Motor neuron (in vitro differentiated cells): Measurements from ENCODE around the gene MROH7. TPM values are rescaled to one million over a fixed set of nuclear protein-coding genes. Genes with fewer than 3 reads are reported as not detected.

Experiments used
- ATAC-seq, 8 experiments: fragments of 200-7000 bp; cut with Tn5 transposase; replicated peaks in 6 of 8; 2 replicates each; pipeline ENCODE4 v1.8.0; 2021; ENCODE audit warnings: mild to moderate bottlenecking in 8 of 8, moderate library complexity in 8 of 8
- H3K27ac ChIP-seq, 2 donors: fragments of 250-450 bp; sonication (Bioruptor Pico); 2 replicates each; pipeline ENCODE4 v1.9.0; 2021; ENCODE audit warnings: antibody characterized with exemption in 2 of 2, mild to moderate bottlenecking in 2 of 2, moderate library complexity in 1 of 2
- H3K4me1 ChIP-seq, 2 donors: fragments of 250-450 bp; sonication (Bioruptor Pico); replicated peaks in 1 of 2; 2 replicates each; pipeline ENCODE4 v1.6.1; 2021; ENCODE audit warnings: antibody characterized with exemption in 2 of 2, mild to moderate bottlenecking in 2 of 2, moderate library complexity in 1 of 2
- H3K4me3 ChIP-seq, 5 donors: fragments of 250-450 bp; sonication (Bioruptor Pico); 2 replicates each; pipeline ENCODE4 v1.9.0; 2021; ENCODE audit warnings: antibody characterized with exemption in 5 of 5, mild to moderate bottlenecking in 5 of 5, moderate library complexity in 4 of 5
- WGBS, 10 experiments: fragments of 450-650 bp; shearing (Covaris generic); methylation state at CpG; one replicate each; pipeline ENCODE4 v1.0.0; 2022; 5-methylcytosine and 5-hydroxymethylcytosine counted together
- in situ Hi-C, 9 experiments: fragments of 400-800 bp; cut with MboI; loops; one replicate each; pipeline ENCODE4 v1.15.0; 2021; ENCODE audit warnings: low sequenced_read_pairs in 9 of 9, low pct_unique_long_range_greater_than_20kb in 2 of 9; ENCODE audit not compliant: unreplicated experiment in 9 of 9
- total RNA-seq, 8 experiments: library from RNA; unstranded; fragments of 300-600 nt; gene quantifications; 2 replicates each; pipeline versions ENCODE4 v1.2.3 to v1.2.4, GENCODE V29; 2022

The MROH7 gene
- total RNA-seq, 8 experiments from 2014 or later, result 0.05 to 2.1 (median 0.46) TPM

DNA sequence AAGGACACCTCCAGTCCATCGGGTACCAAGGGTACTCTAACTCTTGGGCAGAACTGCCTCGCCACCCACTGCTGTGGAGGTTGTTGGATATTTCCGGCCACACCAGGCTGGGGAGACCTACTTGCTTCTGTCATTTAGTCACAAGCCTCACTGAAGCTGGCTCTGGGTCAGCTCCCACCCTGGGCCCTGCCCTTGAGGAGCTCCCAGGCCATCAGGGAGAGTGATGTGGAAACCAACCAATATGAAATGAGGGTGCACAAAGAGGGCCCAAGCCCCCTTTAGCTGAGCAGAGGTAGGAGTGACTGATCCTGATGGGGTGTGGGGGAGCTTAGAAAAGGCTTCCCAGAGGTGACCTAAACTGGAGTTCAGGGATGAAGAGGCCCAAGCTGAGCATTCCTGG lies 103.1 kb downstream of the MROH7 start:
- WGBS, 10 experiments, result 68 to 92% (median 71%) methylated on average over 1 to 2 of the region's 3 CpGs; no CpG with 5 or more reads in 7 of the 10 experiments
- H3K4me3 ChIP-seq, result no peak overlapping the region
- no peak for ATAC-seq
- no peak overlapping the region for H3K27ac ChIP-seq
- no peaks in the 10 kb centered on the region for H3K4me1 ChIP-seq
- in situ Hi-C loops, result no loop called here

DNA sequence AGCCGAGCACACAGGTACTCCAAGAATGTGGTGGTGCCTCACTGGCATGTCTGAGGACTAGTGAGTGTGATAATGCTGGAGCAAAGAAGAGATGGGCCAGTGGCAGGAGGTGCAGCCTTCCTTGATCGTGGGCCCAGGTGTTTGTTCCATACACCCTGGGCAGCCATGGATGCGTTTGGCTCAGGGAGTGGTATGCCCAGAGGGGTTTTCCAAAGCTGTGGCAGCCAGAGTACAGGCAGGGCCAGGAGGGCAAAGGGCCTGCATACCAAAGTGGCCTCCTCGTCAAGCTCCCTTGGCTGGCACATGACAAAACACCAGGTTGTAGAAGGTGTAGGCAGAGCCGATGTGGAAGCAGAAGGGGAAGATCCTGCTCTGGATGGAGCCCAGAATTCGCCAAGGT lies 103.7 kb downstream of the MROH7 start:
- no peak for ATAC-seq
- no peak overlapping the region for H3K27ac ChIP-seq
- H3K4me3 ChIP-seq, result no peak overlapping the region
- H3K4me1 ChIP-seq, result no peaks in the 10 kb centered on the region
- 87 to 100% (median 94%) methylated on average over 1 to 5 of the region's 6 CpGs; no CpG with 5 or more reads in 5 of the 10 experiments for WGBS, 10 experiments
- in situ Hi-C loops, result no loop called here

DNA sequence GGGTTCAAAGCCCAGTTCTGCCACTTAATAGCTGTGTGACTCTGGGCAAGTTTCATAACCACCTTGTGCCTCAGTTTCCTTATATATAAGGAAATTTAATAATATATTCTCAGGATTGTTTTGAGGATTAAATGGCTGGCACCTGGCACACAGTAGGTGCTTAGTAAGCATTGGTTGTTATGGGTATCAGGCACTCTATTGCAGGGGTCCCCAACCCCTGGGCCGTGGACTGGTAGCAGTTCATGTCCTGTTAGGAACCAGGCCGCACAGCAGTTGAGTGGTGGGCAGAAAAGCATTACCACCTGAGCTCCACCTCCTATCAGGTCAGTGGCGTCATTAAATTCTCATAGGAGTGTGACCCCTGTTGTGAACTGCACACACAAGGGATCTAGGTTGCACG lies 104.3 kb downstream of the MROH7 start:
- WGBS, 10 experiments, result 80 to 100% (median 95%) methylated on average over 1 to 4 of the region's 4 CpGs; no CpG with 5 or more reads in 2 of the 10 experiments
- in situ Hi-C loops, result no loop called here
- ATAC-seq, result no peak
- no peaks in the 10 kb centered on the region for H3K4me1 ChIP-seq
- no peak overlapping the region for H3K4me3 ChIP-seq
- H3K27ac ChIP-seq, result no peak overlapping the region

DNA sequence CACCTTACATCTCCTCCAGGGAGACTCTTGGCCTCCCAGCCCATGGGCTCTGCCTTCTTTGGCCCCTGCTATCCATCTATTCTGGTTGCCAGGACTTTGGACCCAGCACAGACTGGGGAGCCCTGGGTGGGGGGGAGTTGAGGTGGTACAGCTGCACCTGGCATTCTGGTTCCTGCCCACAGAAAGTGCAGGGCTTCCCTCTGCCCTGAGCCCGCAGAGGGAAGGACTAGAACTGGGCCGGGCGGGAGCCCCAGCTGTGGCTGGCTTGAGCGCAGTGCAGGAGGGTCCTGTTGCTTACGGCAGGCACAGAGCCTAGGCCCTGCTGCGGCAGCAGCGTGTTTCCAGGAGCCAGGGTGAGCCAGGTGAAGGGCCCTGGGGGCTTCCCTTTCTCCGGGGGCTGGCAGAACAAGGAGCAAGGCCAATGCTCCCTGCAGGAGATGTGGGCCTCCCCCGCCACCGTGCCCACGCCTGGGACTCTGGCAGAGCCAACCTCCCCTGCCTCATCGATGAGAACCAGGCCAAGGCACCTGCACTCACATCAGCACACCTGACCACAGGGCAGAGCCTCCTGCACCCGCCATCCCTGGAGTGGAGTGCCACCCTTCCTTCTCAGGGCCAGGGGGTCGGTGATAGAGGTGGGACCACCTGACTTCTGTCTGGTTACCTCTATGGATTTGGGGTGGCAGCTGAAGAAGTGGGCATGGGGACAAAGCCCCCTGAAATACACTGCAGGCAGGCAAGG lies 106.7 kb downstream of the MROH7 start:
- Histone ChIP-seq H3K4me1 (no peaks in the 10 kb centered on the region), H3K4me3 (no peak overlapping the region), H3K27ac (no peak overlapping the region)
- ATAC-seq, result no peak
- in situ Hi-C loops, result no loop called here
- 0 to 100% (median 68%) methylated on average over 1 to 2 of the region's 14 CpGs; no CpG with 5 or more reads in 6 of the 10 experiments for WGBS, 10 experiments

DNA sequence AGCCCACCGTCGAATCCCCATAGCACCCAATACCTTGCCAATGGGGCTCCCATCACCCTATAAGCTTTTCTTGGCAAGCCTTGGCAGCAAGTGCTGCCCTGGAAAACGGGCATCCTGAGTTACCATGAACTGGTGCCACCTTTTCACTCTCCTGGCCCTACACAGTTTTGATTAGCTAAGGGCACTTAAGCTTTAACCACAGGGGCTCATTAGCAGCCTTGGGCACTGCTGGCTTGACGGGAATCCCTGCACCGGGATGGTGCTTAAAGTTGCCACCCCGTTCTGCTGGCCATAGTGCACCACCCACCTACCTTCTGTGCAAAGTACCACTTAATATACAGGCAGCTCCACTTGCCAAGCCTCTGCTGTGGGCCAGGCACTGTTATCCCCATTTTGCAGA lies 109.0 kb downstream of the MROH7 start:
- no peaks in the 10 kb centered on the region for H3K4me1 ChIP-seq
- no peak overlapping the region for H3K4me3 ChIP-seq
- no peak overlapping the region for H3K27ac ChIP-seq
- in situ Hi-C loops, result no loop called here
- ATAC-seq, result no peak
- 0 to 100% (median 81%) methylated on average over 1 to 6 of the region's 6 CpGs; no CpG with 5 or more reads in 4 of the 10 experiments for WGBS, 10 experiments

DNA sequence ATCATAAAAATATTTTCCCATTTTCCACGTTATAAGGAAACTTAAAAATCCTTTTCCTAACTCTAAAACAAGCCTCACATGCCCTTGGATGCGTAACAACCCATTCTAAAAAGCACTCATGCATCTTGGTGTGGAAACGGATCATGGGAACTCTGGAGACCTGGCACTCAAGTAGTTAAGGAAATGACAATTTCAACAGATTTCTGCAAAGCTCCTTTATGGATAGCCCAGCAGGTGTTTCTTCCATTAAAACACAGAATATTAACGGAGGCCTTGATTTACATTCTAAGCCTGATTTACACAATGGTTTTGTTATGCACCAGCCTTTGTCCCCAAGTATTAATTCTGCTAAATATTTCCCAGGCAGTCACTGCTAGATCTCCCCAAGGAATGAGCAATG lies 109.8 kb downstream of the MROH7 start:
- Histone ChIP-seq H3K4me3 (no peak overlapping the region), H3K27ac (no peak overlapping the region), H3K4me1 (no peaks in the 10 kb centered on the region)
- in situ Hi-C loops, result no loop called here
- ATAC-seq, result no peak
- WGBS, 10 experiments, result 0 to 71% (median 40%) methylated on average over 1 to 4 of the region's 4 CpGs

DNA sequence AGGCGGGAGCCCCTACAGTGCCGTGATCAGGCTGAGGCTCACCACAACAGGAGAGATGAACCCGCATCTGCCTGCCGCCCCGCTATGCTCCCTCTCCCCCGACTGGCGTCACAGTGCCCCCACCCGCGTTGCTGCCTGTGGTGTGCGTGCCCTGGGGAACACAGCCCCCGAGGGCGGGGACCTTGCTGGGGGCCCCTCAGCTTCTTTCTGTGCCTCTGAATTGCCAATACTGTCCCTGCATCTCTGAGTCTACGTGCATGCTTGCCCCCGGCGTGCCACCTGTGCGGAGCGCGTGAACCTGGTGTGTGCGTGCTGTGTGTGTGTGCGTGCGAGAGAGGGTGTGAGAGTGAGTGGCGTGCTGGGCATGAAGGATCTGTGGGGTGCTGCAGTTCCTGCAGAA lies 112.5 kb downstream of the MROH7 start:
- Histone ChIP-seq H3K27ac (no peak overlapping the region), H3K4me3 (no peak overlapping the region), H3K4me1 (no peaks in the 10 kb centered on the region)
- 89 to 93% (median 90%) methylated on average over 2 to 6 of the region's 22 CpGs; no CpG with 5 or more reads in 7 of the 10 experiments for WGBS, 10 experiments
- in situ Hi-C loops, result no loop called here
- peak in 1 of 8 experiments; percentile 12 for ATAC-seq

DNA sequence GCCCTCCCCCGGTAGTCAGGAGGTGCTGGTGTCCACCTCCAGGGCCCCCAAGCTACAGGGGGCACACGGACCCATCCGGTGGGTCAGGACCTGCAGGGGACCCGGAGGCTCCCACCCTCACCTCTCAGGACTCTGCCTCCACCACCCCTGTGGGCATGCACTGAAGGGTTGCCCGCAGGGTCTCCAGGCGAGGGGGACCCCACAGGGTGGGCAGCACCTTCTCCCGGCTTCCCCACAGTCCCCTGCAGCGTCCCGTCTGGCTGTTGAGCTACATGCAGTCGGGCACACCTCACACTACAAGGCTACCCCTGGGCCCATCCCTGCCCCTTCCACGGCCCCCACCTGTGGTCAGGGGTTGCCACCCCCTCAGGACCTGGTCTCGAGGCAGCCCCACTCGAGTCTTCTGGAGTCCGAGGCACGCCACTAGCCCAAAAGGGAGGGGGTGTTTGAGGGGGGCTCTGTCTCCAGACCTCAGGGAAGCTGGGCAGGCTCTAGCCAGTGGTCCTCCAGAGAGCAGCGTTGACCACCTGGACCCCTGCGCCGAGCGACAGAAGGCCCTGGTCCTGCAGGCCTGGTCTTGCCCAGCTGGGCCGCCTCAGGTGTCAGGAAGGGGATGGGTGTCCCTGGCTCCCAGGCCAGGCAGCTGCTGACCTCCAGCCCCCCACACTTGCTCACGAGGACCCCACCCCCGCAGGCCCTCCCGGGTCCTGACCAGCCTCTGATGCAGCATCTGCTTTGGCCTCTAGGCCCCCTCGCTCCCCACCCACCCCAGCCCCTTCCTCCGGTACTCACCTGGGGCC lies 113.1 kb downstream of the MROH7 start:
- 92 to 100% (median 95%) methylated on average over 1 to 6 of the region's 25 CpGs; no CpG with 5 or more reads in 7 of the 10 experiments for WGBS, 10 experiments
- in situ Hi-C loops, result no loop called here
- no peak overlapping the region for H3K4me3 ChIP-seq
- ATAC-seq, result peak in 3 of 8 experiments; percentile 16 to 29 (median 24)
- H3K4me1 ChIP-seq, result no peaks in the 10 kb centered on the region
- H3K27ac ChIP-seq, result no peak overlapping the region

DNA sequence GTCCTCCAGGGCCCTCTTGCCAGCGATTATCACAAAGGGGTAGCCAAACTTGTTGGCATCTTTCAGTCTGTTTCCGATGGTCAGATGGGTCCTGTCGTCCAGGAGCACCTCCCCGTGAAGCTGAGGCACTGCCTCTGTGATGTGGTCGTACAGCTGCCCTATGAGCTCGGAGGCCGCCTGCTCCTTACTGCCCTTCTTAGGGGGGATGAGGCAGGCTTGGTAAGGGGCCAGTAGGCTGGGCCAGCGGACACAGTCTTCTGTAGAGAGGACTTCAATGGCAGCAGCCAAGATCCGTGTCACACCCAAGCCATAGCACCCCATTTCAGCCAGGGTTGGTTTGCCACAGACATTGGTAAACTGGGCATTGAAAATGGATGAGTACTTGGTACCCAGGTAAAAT lies 116.2 kb downstream of the MROH7 start:
- peaks cover 0 to under 1% of the 10 kb centered on the region in 2 donors for H3K4me1 ChIP-seq
- no peak overlapping the region for H3K4me3 ChIP-seq
- WGBS, 10 experiments, result 97 to 100% methylated on average over 3 to 8 of the region's 9 CpGs; no CpG with 5 or more reads in 8 of the 10 experiments
- in situ Hi-C loops, result no loop called here
- H3K27ac ChIP-seq, result no peak overlapping the region
- ATAC-seq, result no peak

DNA sequence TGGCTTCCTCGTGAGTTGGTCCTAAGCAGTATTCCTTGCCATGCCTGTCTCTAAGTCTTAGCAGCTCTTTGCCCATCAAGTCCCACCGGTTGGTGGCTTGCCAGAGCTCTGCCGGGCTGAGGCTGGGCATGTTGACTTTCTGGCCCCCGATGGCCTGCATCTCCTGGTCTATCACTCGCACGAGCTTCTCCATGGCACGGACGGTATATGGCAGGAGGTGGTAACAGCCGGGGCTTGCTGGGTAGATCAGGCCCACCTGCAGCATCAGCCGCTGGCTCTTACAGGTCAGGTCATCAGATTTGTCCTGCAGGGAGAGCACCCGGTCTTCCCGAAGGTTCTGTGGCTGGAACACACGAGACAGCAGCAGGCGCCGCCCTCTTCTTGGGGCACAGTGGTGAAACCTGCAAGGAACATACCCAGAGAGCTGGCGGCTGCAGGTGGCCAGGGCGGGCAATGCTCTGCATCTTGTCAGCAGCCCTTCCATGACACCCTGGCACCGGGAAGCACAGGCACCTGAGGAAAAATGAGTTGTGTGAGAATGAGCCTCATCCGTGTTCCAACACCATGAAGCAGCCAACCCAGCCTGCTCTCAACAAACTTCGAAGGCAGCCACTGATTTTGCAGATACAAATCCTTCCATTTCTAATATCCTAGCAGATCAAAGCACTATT lies 117.2 kb downstream of the MROH7 start:
- no peak for ATAC-seq
- no peak overlapping the region for H3K4me3 ChIP-seq
- H3K27ac ChIP-seq, result no peak overlapping the region
- in situ Hi-C loops, result no loop called here
- 70 to 100% (median 95%) methylated on average over 2 to 12 of the region's 20 CpGs; no CpG with 5 or more reads in 1 of the 10 experiments for WGBS, 10 experiments
- H3K4me1 ChIP-seq, result peaks cover 6% of the 10 kb centered on the region in 2 donors

Other genes starting within 250 kb of the MROH7 start
- gene SSBP3, start 235.4 kb upstream of the MROH7 start, total RNA-seq, result 100 to 1,000 TPM in 2 of 8 experiments, 10 to 100 TPM in 6; 11.3 to 183 (median 60.4) TPM
- gene ACOT11, start 93.6 kb upstream of the MROH7 start, total RNA-seq, result 1 to 10 TPM in 4 of 8 experiments, under 1 TPM in 4; 0.35 to 1.9 (median 0.93) TPM
- gene FAM151A, start 18.3 kb upstream of the MROH7 start, total RNA-seq, result not detected
- 10 to 100 TPM; 22.2 to 38.2 (median 27.3) TPM for gene TTC4, start 74.1 kb downstream of the MROH7 start, total RNA-seq
- 10 to 100 TPM in 2 of 8 experiments, 1 to 10 TPM in 6; 4.4 to 11.3 (median 8.4) TPM for gene PARS2, start 122.7 kb downstream of the MROH7 start, total RNA-seq
- gene TTC22, start 159.5 kb downstream of the MROH7 start, total RNA-seq, result 1 to 10 TPM in 2 of 8 experiments, under 1 TPM in 4, not detected in 2; 0.27 to 2.4 (median 0.62) TPM
- gene DHCR24, start 245.4 kb downstream of the MROH7 start, total RNA-seq, result 100 to 1,000 TPM in 2 of 8 experiments, 10 to 100 TPM in 5, 1 to 10 TPM in 1; 10.0 to 155 (median 66.3) TPM